Smooth muscle cell (in vitro differentiated cells): ENCODE data around the gene MTHFR. TPM values are rescaled to one million over a fixed set of nuclear protein-coding genes. Genes with fewer than 3 reads are reported as not detected.

Experiments used
- DNase-seq: peaks from one replicate; lab custom pipeline; 2025; ENCODE audit not compliant: unreplicated experiment; lab: John Stamatoyannopoulos, UW
- H2AFZ ChIP-seq: fragments of 200-600 bp; sonication (generic); 2 replicates; pipeline ENCODE4 v1.6.0; 2016; ENCODE audit warnings: antibody characterized with exemption, low read depth, mild to moderate bottlenecking
- H3F3A ChIP-seq: fragments of 200-600 bp; sonication (generic); 2 replicates; pipeline ENCODE4 v1.6.0; 2017; ENCODE audit warnings: antibody characterized with exemption, low read depth
- H3K27ac ChIP-seq: fragments of 200-600 bp; sonication (generic); 2 replicates; pipeline ENCODE4 v1.5.1; 2016; ENCODE audit warnings: low read depth, mild to moderate bottlenecking
- H3K27me3 ChIP-seq: fragments of 200-600 bp; sonication (generic); 2 replicates; pipeline ENCODE4 v1.6.1; 2016; ENCODE audit warnings: low read depth, mild to moderate bottlenecking
- H3K36me3 ChIP-seq: fragments of 200-600 bp; sonication (generic); 2 replicates; pipeline ENCODE4 v1.5.1; 2016; ENCODE audit warnings: low read depth
- H3K4me1 ChIP-seq: fragments of 200-600 bp; sonication (generic); 2 replicates; pipeline ENCODE4 v1.5.1; 2016; ENCODE audit warnings: low read depth
- H3K4me2 ChIP-seq: fragments of 200-600 bp; sonication (generic); 2 replicates; pipeline ENCODE4 v1.6.0; 2016; ENCODE audit warnings: mild to moderate bottlenecking
- H3K4me3 ChIP-seq: fragments of 200-600 bp; sonication (generic); 2 replicates; pipeline ENCODE4 v1.5.1; 2016; ENCODE audit warnings: mild to moderate bottlenecking
- H3K79me2 ChIP-seq: fragments of 200-600 bp; sonication (generic); 2 replicates; pipeline ENCODE4 v1.6.0; 2016; ENCODE audit warnings: low read depth, mild to moderate bottlenecking
- H3K9ac ChIP-seq: fragments of 200-600 bp; sonication (generic); 2 replicates; pipeline ENCODE4 v1.6.0; 2016; ENCODE audit warnings: low read depth
- H3K9me3 ChIP-seq: fragments of 200-600 bp; sonication (generic); replicated peaks from 2 replicates; pipeline ENCODE4 v1.5.1; 2016; ENCODE audit warnings: low read depth
- H4K20me1 ChIP-seq: fragments of 200-600 bp; sonication (generic); 2 replicates; pipeline ENCODE4 v1.6.0; 2016; ENCODE audit warnings: low read depth
- CTCF ChIP-seq: fragments of 200-600 bp; sonication (generic); IDR thresholded peaks from 2 replicates; pipeline ENCODE4 v1.5.1; 2017; ENCODE audit warnings: borderline replicate concordance, mild to moderate bottlenecking, antibody characterized with exemption; ENCODE audit not compliant: insufficient read depth, poor library complexity, severe bottlenecking
- WGBS: methylation state at CpG from one replicate; pipeline ENCODE4 v1.1.7; 2016; ENCODE audit warnings: low lambda C conversion rate; 5-methylcytosine and 5-hydroxymethylcytosine counted together
- polyA plus RNA-seq: library from polyadenylated mRNA; unstranded; fragments of >200 nt; fragmentation: Nextera tagmentation; extraction: Ambion mirVana; gene quantifications from 2 replicates; pipeline ENCODE4 v1.2.1, GENCODE V29; 2016
- total RNA-seq: library from RNA; depleted of rRNA; stranded (reverse); fragments of >200 nt; gene quantifications from 2 replicates; pipeline ENCODE4 v1.2.3, GENCODE V29; 2014

MTHFR gene
- total and polyA plus RNA-seq, 2 experiments from 2014 or later = 6.1 to 15.2 TPM

- Histone ChIP-seq H3F3A (peaks cover 15% of the 10 kb centered on the region), H3K4me3 (no peak overlapping the region), H4K20me1 (no peaks in the 10 kb centered on the region), H3K36me3 (no peaks in the 10 kb centered on the region), H3K9ac (no peak overlapping the region), H3K79me2 (no peaks in the 10 kb centered on the region), H2AFZ (no peak overlapping the region), H3K27ac (no peak overlapping the region), H3K4me2 (no peak overlapping the region), H3K27me3 (no peaks in the 10 kb centered on the region), H3K9me3 (no peaks in the 10 kb centered on the region), H3K4me1 (peaks cover 26% of the 10 kb centered on the region)
- TF ChIP-seq CTCF = no peak
- no peak for DNase-seq
- WGBS = 95% methylated on average over 21 of the region's 21 CpGs
These were observed 4.9 kb downstream of the MTHFR start for GRCh38 chr1:11800756-11801433.

GRCh38 chr1:11800391-11800755 lies 5.4 kb downstream of the MTHFR start:
- Histone ChIP-seq H3K27ac (no peak overlapping the region), H3K79me2 (no peaks in the 10 kb centered on the region), H3K4me3 (no peak overlapping the region), H3K4me2 (no peak overlapping the region), H2AFZ (no peak overlapping the region), H3K27me3 (no peaks in the 10 kb centered on the region), H3K9me3 (no peaks in the 10 kb centered on the region), H3K4me1 (peaks cover 26% of the 10 kb centered on the region), H3K9ac (no peak overlapping the region), H3F3A (peaks cover 13% of the 10 kb centered on the region), H3K36me3 (no peaks in the 10 kb centered on the region), H4K20me1 (no peaks in the 10 kb centered on the region)
- 98% methylated on average over 8 of the region's 8 CpGs for WGBS
- no peak for TF ChIP-seq CTCF
- DNase-seq = no peak

- 97% methylated on average over 9 of the region's 9 CpGs for WGBS
- Histone ChIP-seq H3K9ac (no peak overlapping the region), H3K36me3 (no peaks in the 10 kb centered on the region)
These were observed 5.9 kb downstream of the MTHFR start for GRCh38 chr1:11799896-11800295.

More at GRCh38 chr1:11799896-11800295, 5.9 kb downstream of the MTHFR start:
- no peak for DNase-seq
- H3K4me1 ChIP-seq = peaks cover 23% of the 10 kb centered on the region
- no peak overlapping the region for H3K27ac ChIP-seq
- no peaks in the 10 kb centered on the region for H3K79me2 ChIP-seq
- no peak overlapping the region for H3K4me3 ChIP-seq
- TF ChIP-seq CTCF = no peak
- H3F3A ChIP-seq = peaks cover 9% of the 10 kb centered on the region
- no peak overlapping the region for H3K4me2 ChIP-seq
- no peaks in the 10 kb centered on the region for H3K27me3 ChIP-seq
- H4K20me1 ChIP-seq = no peaks in the 10 kb centered on the region
- no peaks in the 10 kb centered on the region for H3K9me3 ChIP-seq
- no peak overlapping the region for H2AFZ ChIP-seq
